Renal cortical epithelial cell (primary cell): ENCODE results near the gene LNPEP. TPM values are rescaled to one million over a fixed set of nuclear protein-coding genes. Genes with fewer than 3 reads are reported as not detected.
"Not testable (repeated sequence)": the region's sequence is repeated elsewhere in the genome, so short reads cannot be mapped to it uniquely, and the experiment has no call there.

Experiments
- DNase-seq: peaks from one replicate; pipeline ENCODE4 v3.0.0-alpha.2; 2011; ENCODE audit warnings: low read depth
- total RNA-seq: library from RNA; depleted of rRNA; stranded (reverse); fragments of >200 nt; gene quantifications from 2 replicates; pipeline ENCODE4 v1.2.3, GENCODE V29; 2014

Gene LNPEP
- total RNA-seq, 1 donor from 2014 or later = 122 TPM

DNA sequence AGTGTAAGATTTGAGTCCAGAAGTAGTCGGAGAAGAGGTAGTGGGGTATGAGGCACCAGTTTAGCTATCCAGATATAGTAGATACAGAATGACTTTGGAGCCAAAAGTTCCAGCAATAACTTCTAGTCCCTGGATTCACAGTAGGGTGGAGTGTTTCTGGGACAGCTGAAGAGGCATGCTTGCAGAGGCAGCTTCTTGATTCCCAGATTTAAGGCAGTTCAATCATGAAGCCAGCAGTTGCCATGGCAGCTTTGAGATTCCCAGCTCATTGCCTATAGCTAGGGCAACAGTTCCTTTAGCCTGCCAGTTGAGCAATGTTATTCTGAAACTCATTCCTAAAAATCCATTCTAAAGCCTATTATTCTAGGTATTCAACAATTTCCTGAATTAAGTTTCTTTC is 127.4 kb downstream of the LNPEP start:
- no peak for DNase-seq

- DNase-seq = no peak
Observed at GRCh38 chr5:97065475-97065874, 129.6 kb downstream of the LNPEP start.

- DNase-seq = no peak
Observed at GRCh38 chr5:97067296-97067850, 131.5 kb downstream of the LNPEP start.

- no peak for DNase-seq
Observed at GRCh38 chr5:97070234-97070633, 134.4 kb downstream of the LNPEP start.

- DNase-seq = peak; percentile 95
Observed at GRCh38 chr5:97071101-97071500, 135.2 kb downstream of the LNPEP start.

DNA sequence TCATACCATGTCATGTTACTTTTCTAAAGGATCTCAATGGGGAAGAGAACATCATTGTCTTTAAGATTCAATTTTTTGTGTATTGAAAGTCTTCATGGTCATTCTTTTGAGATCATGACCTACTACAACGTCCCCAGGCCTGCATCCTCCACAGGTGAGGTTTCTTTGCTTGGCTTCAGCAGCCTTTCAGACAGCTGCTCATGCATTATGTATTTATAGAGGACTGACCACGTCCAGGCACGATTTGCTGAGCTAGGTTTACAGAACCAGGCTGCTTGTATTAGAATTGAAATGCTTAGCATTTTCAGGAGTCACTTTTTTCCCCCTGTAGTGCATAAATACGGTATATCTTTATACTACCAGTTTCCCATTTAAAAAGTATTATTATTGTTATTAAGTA is 136.1 kb downstream of the LNPEP start:
- no peak for DNase-seq

GRCh38 chr5:97072696-97073095 is 136.8 kb downstream of the LNPEP start:
- DNase-seq = no peak

DNA sequence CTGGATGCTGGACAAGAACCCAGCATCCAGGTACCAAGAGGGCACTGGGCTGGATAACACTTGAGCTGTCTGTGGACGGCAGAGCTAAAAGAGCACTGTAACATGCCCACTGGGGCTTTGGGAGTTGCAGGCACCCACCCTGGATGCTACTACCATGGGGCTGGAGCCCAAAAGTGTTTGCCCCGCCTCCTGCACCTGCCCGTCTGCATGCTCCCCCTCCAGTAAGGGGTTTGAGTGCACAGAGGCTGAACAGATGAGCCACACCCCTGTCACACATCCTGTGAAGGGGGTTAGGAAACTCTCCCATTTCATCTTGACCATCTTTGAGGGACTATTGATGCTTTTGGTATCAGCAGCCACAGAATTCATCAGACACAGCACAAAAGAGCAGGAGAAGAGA is 137.5 kb downstream of the LNPEP start:
- no peak for DNase-seq

DNA sequence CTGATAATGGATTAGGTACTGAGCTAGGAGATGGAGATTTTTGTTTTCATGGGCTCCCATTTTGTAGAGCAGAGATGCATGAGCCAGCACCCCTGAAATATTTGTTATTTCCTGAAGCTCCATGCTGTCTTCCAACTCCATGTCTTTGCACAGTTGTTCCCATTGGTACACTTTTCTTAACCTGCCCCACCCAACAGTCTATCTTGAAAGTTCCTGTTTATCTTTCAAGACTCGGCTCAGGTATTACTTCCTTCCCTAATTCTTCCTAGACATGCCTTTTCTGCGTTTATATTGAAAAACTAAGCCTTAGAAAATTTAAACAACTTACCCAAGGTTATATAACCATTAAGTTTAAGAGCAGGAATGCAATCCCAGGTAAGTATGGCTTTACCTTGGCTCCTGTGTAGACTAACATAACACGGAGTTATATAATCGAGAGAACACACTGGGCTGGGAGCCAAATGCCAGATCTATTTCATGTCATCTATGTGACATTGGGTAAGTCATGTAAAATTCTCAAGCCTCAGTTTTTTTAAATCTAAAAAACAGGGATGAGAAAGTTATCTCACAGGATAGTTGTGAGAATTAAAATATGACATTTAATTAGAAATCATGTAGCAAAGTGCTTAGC is 139.1 kb downstream of the LNPEP start:
- no peak for DNase-seq

DNA sequence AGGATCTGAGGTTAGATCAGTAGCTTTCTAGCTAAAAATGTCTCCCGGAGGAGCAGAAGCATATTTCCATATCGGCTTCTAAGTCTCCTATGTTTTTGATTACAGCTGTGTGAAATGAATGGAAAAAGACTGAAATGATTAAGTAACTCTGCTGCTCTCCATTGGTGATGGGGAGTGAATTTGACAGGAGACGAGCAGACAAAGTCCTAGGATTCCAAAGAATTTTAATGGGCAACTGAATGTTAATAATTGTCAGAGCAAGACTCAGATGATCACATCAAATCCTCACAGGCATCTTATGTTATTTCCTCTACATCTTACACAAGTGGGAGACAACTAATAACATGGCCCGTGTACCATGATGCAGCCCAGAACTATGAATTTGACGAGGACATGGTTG is 139.8 kb downstream of the LNPEP start:
- DNase-seq = peak; percentile 90

DNA sequence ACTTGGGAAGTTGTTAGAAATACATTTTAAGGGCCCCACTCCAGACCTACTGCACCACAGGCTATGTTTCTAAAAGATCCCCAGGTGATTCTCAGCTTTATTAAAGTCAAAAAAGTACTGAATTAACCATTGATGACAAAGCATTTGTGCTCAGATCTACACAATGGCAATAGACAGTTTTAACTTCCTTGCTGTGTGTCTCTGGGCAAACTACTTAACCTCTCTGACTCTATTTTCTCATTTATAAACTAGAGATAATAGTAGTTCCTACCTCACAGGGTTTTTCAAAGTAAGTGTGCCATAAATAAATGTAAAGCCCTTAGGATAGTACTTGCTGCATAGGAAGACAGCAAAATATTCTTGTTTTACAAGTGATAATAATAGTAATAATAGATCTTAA is 140.2 kb downstream of the LNPEP start:
- DNase-seq = no peak

DNA sequence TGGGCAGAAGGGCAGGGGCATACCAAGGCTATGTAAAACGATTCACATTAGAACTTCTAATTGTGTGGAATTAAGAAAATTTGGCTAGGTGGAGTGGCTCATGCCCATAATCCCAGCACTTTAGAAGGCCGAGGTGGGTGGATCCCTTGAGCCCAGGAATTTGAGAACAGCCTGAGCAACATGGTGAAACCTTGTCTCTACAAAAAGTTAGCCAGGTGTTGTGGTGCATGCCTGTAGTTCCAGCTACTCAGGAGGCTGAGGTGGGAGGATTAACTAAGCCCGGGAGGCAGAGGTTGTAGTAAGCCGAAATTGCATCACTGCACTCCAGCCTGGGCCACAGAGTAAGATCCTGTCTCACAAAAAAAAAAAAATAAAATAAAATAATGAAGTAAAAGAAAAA is 141.4 kb downstream of the LNPEP start:
- DNase-seq = no peak

GRCh38 chr5:97078958-97079743 is 143.3 kb downstream of the LNPEP start:
- DNase-seq = no peak

DNA sequence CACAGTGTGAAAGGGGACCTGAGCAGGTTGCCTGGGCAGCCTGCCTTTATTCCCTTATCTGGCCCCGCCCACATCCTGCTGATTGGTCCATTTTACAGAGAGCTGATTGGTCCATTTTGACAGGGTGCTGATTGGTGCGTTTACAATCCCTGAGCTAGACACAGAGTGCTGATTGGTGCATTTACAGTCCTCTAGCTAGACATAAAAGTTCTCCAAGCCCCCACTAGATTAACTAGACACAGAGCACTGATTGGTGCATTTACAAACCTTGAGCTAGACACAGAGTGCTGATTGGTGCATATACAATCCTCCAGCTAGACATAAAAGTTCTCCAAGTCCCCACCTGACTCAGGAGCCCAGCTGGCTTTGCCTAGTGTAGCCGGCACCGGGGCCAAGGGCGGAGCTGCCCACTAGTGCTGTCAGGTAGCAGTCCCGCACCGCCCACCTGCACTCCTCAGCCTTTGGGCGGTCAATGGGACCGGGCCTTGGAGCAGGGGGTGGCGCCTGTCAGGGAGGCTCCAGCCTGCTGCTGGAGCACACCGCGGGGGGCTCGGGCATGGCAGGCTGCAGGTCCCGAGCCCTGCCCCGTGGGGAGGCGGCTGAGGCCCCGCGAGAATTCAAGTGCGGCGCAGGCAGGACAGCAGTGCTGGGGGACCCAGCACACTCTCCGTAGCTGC is 149.0 kb downstream of the LNPEP start:
- not testable (repeated sequence) for DNase-seq

DNA sequence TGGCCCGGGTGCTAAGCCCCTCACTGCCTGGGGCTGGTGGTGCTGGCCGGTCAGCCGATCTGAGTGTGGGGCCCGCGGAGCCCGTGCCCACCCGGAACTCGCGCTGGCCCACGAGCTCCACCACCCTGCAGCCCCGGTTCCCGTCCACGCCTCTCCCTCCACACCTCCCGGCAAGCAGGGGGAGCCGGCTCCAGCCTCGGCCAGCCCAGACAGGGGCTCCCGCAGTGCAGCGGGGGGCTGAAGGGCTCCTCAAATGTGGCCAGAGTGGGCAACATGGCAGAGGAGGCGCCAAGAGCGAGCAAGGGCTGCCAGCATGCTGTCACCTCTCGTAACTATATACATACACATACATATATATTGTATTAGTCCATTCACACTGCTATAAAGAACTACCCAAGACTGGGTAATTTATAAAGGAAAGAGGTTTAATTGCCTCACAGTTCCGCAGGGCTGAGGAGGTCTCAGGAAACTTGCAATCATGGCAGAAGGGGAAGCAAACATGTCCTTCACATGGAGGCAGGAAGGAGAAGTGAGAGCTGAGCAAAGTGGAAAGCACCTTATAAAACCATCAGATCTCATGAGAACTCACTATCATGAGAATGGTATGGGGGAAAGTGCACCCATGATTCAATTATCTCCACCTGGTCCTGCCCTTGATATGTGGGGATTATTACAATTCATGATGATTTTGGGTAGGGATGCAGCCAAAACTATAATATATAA is 149.7 kb downstream of the LNPEP start:
- no peak for DNase-seq

Other genes starting within 250 kb of the LNPEP start
- gene ERAP1, start 128.1 kb upstream of the LNPEP start, total RNA-seq = 71.1 and 77.3 TPM in 2 replicates
- gene ERAP2, start 59.6 kb upstream of the LNPEP start, total RNA-seq = 6.4 and 184 TPM in 2 replicates
- gene LIX1, start 206.5 kb downstream of the LNPEP start, total RNA-seq = 0.17 and 1.2 TPM in 2 replicates
- gene RIOK2, start 247.2 kb downstream of the LNPEP start, total RNA-seq = 17.9 and 38.7 TPM in 2 replicates